Muscle of arm (tissue), 12 donors: ENCODE measurements around the gene AFAP1L2. TPM values are rescaled to one million over a fixed set of nuclear protein-coding genes. Genes with fewer than 3 reads are reported as not detected.
"Not testable (repeated sequence)": the region's sequence is repeated elsewhere in the genome, so short reads cannot be mapped to it uniquely, and the experiment has no call there.

Experiments used
- DNase-seq: peaks from one replicate; pipeline ENCODE4 v3.0.0-alpha.2; 2013
- polyA plus RNA-seq, 12 donors: library from polyadenylated mRNA; unstranded; fragments of 120-200 nt; gene quantifications; one replicate each; pipeline ENCODE4 v1.2.1, GENCODE V29; 2013; ENCODE audit not compliant: insufficient read length in 12 of 12

Gene AFAP1L2
- polyA plus RNA-seq, 12 donors, result 32.3 to 48.5 (median 41.1) TPM; not detected in 1

- no peak for DNase-seq
These were observed 41.4 kb downstream of the AFAP1L2 start for GRCh38 chr10:114362826-114363355.

- no peak for DNase-seq
These were observed 44.4 kb downstream of the AFAP1L2 start for GRCh38 chr10:114359953-114360345.

GRCh38 chr10:114359041-114359952 is 45.0 kb downstream of the AFAP1L2 start:
- DNase-seq, result no peak

GRCh38 chr10:114357515-114357996 is 46.7 kb downstream of the AFAP1L2 start:
- no peak for DNase-seq

GRCh38 chr10:114356751-114357514 is 47.4 kb downstream of the AFAP1L2 start:
- DNase-seq, result no peak

- no peak for DNase-seq
These were observed 48.2 kb downstream of the AFAP1L2 start for GRCh38 chr10:114356126-114356525.

GRCh38 chr10:114353383-114353782 is 50.9 kb downstream of the AFAP1L2 start:
- DNase-seq, result no peak

GRCh38 chr10:114352653-114353298 is 51.5 kb downstream of the AFAP1L2 start:
- no peak for DNase-seq

GRCh38 chr10:114350751-114351150 is 53.6 kb downstream of the AFAP1L2 start:
- DNase-seq, result no peak

- DNase-seq, result peak; percentile 80
These were observed 54.6 kb downstream of the AFAP1L2 start for GRCh38 chr10:114349522-114350215.

GRCh38 chr10:114349071-114349470 is 55.2 kb downstream of the AFAP1L2 start:
- DNase-seq, result not testable (repeated sequence)

- DNase-seq, result no peak
These were observed 56.5 kb downstream of the AFAP1L2 start for GRCh38 chr10:114347791-114348190.

- DNase-seq, result no peak
These were observed 57.1 kb downstream of the AFAP1L2 start for GRCh38 chr10:114347241-114347640.

GRCh38 chr10:114346176-114347031 is 57.9 kb downstream of the AFAP1L2 start:
- no peak for DNase-seq

GRCh38 chr10:114345701-114346100 is 58.6 kb downstream of the AFAP1L2 start:
- DNase-seq, result no peak

- DNase-seq, result no peak
These were observed 60.4 kb downstream of the AFAP1L2 start for GRCh38 chr10:114343623-114344505.

GRCh38 chr10:114342976-114343375 is 61.3 kb downstream of the AFAP1L2 start:
- DNase-seq, result no peak

- DNase-seq, result no peak
These were observed 63.5 kb downstream of the AFAP1L2 start for GRCh38 chr10:114340816-114341215.
